Thyroid gland (tissue), 4 donors: ENCODE measurements around the gene ETV3.

ENCODE experiments used
- CTCF ChIP-seq, 6 experiments: fragments of 200-600 bp in 3 of 6; fragments of 450-650 bp in 3 of 6; sonication (generic) in 3 of 6; IDR thresholded peaks; one replicate each; pipeline ENCODE4 v1.5.1; 2016 to 2019; ENCODE audit warnings: antibody characterized with exemption in 6 of 6, mild to moderate bottlenecking in 2 of 6, inconsistent platforms in 1 of 6, moderate library complexity in 1 of 6
- POLR2A ChIP-seq, 2 donors: fragments of 450-650 bp; IDR thresholded peaks; one replicate each; pipeline ENCODE4 v1.6.1; 2017; ENCODE audit warnings: antibody characterized with exemption in 2 of 2, mild to moderate bottlenecking in 2 of 2, moderate library complexity in 1 of 2

- peak; percentile 81 to 92 (median 86) for TF ChIP-seq CTCF (IDR thresholded peaks at IDR 0.05)
- TF ChIP-seq POLR2A (IDR thresholded peaks at IDR 0.05): no peak
These were observed 48.0 kb downstream of the ETV3 start for GRCh38 chr1:157090196-157090647.
